Upper lobe of left lung (tissue), 6 donors: ENCODE results near the gene LYPD6. TPM values are rescaled to one million over a fixed set of nuclear protein-coding genes. Genes with fewer than 3 reads are reported as not detected.
"Not testable (repeated sequence)": the region's sequence is repeated elsewhere in the genome, so short reads cannot be mapped to it uniquely, and the experiment has no call there.

ENCODE experiments used
- ATAC-seq, 2 donors: fragments of 200-7000 bp; cut with Tn5 transposase; one replicate each; pipeline ENCODE4 v1.9.1; 2022; ENCODE audit warnings: mild to moderate bottlenecking in 2 of 2, moderate library complexity in 2 of 2; ENCODE audit not compliant: low FRiP score in 2 of 2
- DNase-seq, 2 donors: peaks; one replicate each; pipeline ENCODE4 v3.0.0-alpha.2; 2019 to 2020
- H3K27ac ChIP-seq, 4 donors: fragments of 200-600 bp; sonication (generic); one replicate each; pipeline ENCODE4 v1.5.1; 2016 to 2019
- H3K27me3 ChIP-seq, 4 donors: fragments of 200-600 bp; sonication (generic); one replicate each; pipeline ENCODE4 v1.5.1; 2017 to 2019
- H3K36me3 ChIP-seq, 4 donors: fragments of 200-600 bp; sonication (generic); one replicate each; pipeline ENCODE4 v1.5.1; 2016 to 2019
- H3K4me1 ChIP-seq, 4 donors: fragments of 200-600 bp; sonication (generic); one replicate each; pipeline ENCODE4 v1.5.1; 2018 to 2019
- H3K4me3 ChIP-seq, 4 donors: fragments of 200-600 bp; sonication (generic); one replicate each; pipeline ENCODE4 v1.5.1; 2017 to 2019; ENCODE audit warnings: mild to moderate bottlenecking in 2 of 4, moderate library complexity in 1 of 4
- H3K9me3 ChIP-seq, 4 donors: fragments of 200-600 bp; sonication (generic); one replicate each; pipeline ENCODE4 v1.5.1; 2018 to 2019
- EP300 ChIP-seq, 4 donors: sonication (generic); formaldehyde crosslinking; IDR thresholded peaks; one replicate each; pipeline ENCODE4 v1.5.1; 2017; ENCODE audit warnings: antibody characterized with exemption in 4 of 4, control low read depth in 2 of 4
- POLR2A ChIP-seq, 4 donors: fragments of 450-650 bp; IDR thresholded peaks; one replicate each; pipeline ENCODE4 v1.5.1; 2016 to 2017; ENCODE audit warnings: antibody characterized with exemption in 4 of 4, mild to moderate bottlenecking in 2 of 4
- POLR2AphosphoS5 ChIP-seq, 2 donors: sonication (generic); formaldehyde crosslinking; IDR thresholded peaks; one replicate each; pipeline ENCODE4 v1.5.1; 2017; ENCODE audit warnings: antibody characterized with exemption in 2 of 2
- WGBS, 2 donors: methylation state at CpG; one replicate each; pipeline ENCODE4 v1.1.5; 2017 to 2018; 5-methylcytosine and 5-hydroxymethylcytosine counted together
- total RNA-seq, 6 donors: library from RNA; depleted of rRNA in 4 of 6; stranded (reverse); fragments of >200 nt in 4 of 6; gene quantifications; one replicate each; pipeline versions ENCODE4 v1.1.0 to v1.2.1, GENCODE V29; 2016 to 2021
- TF ChIP-seq, protein P1 (sequence below), 6 experiments: fragments of 450-650 bp in 4 of 6; fragments of 200-600 bp in 2 of 6; sonication (generic) in 2 of 6; IDR thresholded peaks; one replicate each; pipeline ENCODE4 v1.5.1; 2016 to 2019; ENCODE audit warnings: antibody characterized with exemption in 6 of 6
- donor health status: DM: no; HTN: no; CAD: no; lungs with moderate emphysema.
- donor health status: DM: no; HTN: yes; CAD: no; lungs with severe emphysema.

Gene LYPD6
- total RNA-seq, 6 donors from 2014 or later, result 0.09 to 0.89 (median 0.33) TPM; not detected in 1

GRCh38 chr2:149315461-149315860 lies 14.9 kb upstream of the LYPD6 start:
- Histone ChIP-seq H3K27ac (no peak overlapping the region), H3K36me3 (no peaks in the 10 kb centered on the region), H3K4me1 (peaks cover 0 to 6% (median 0%) of the 10 kb centered on the region in 4 donors), H3K27me3 (peaks cover 0 to 3% (median 0%) of the 10 kb centered on the region in 4 donors), H3K9me3 (no peaks in the 10 kb centered on the region), H3K4me3 (no peak overlapping the region)
- ATAC-seq (no peak), DNase-seq (no peak)
- TF ChIP-seq POLR2A (IDR thresholded peaks at IDR 0.05) (no peak), EP300 (IDR thresholded peaks at IDR 0.05) (no peak), POLR2AphosphoS5 (IDR thresholded peaks at IDR 0.05) (no peak)
- TF ChIP-seq, protein P1, sequence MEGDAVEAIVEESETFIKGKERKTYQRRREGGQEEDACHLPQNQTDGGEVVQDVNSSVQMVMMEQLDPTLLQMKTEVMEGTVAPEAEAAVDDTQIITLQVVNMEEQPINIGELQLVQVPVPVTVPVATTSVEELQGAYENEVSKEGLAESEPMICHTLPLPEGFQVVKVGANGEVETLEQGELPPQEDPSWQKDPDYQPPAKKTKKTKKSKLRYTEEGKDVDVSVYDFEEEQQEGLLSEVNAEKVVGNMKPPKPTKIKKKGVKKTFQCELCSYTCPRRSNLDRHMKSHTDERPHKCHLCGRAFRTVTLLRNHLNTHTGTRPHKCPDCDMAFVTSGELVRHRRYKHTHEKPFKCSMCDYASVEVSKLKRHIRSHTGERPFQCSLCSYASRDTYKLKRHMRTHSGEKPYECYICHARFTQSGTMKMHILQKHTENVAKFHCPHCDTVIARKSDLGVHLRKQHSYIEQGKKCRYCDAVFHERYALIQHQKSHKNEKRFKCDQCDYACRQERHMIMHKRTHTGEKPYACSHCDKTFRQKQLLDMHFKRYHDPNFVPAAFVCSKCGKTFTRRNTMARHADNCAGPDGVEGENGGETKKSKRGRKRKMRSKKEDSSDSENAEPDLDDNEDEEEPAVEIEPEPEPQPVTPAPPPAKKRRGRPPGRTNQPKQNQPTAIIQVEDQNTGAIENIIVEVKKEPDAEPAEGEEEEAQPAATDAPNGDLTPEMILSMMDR (IDR thresholded peaks at IDR 0.05), result no peak
- WGBS, 2 donors, result 57 to 79% methylated on average over 3 of the region's 3 CpGs

DNA sequence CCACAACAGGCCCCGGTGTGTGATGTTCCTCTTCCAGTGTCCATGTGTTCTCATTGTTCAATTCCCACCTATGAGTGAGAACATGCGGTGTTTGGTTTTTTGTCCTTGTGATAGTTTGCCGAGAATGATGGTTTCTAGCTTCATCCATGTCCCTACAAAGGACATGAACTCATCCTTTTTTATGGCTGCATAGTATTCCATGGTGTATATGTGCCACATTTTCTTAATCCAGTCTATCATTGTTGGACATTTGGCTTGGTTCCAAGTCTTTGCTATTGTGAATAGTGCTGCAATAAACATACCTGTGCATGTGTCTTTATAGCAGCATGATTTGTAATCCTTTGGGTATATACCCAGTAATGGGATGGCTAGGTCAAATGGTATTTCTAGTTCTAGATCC lies 11.8 kb upstream of the LYPD6 start:
- not testable (repeated sequence) for H3K4me3 ChIP-seq, ATAC-seq, H3K27me3 ChIP-seq, H3K27ac ChIP-seq, DNase-seq, H3K9me3 ChIP-seq, H3K4me1 ChIP-seq, H3K36me3 ChIP-seq
- WGBS, 2 donors, result 90 to 100% methylated on average over 3 of the region's 3 CpGs

- Histone ChIP-seq H3K27ac (no peak overlapping the region), H3K4me1 (no peaks in the 10 kb centered on the region), H3K27me3 (peaks cover 0 to 4% (median 0%) of the 10 kb centered on the region in 4 donors), H3K4me3 (no peak overlapping the region), H3K9me3 (no peaks in the 10 kb centered on the region), H3K36me3 (no peaks in the 10 kb centered on the region)
- 54 to 58% methylated on average over 8 to 22 of the region's 36 CpGs for WGBS, 2 donors
- TF ChIP-seq POLR2AphosphoS5 (IDR thresholded peaks at IDR 0.05) (no peak), EP300 (IDR thresholded peaks at IDR 0.05) (no peak), POLR2A (IDR thresholded peaks at IDR 0.05) (no peak)
- TF ChIP-seq, protein P1 (IDR thresholded peaks at IDR 0.05), result no peak
- peak in 1 of 2 donors; percentile 80 for DNase-seq
- ATAC-seq, result peak in 1 of 2 donors; percentile 19
These were observed 10.0 kb upstream of the LYPD6 start for GRCh38 chr2:149320362-149320761.

DNA sequence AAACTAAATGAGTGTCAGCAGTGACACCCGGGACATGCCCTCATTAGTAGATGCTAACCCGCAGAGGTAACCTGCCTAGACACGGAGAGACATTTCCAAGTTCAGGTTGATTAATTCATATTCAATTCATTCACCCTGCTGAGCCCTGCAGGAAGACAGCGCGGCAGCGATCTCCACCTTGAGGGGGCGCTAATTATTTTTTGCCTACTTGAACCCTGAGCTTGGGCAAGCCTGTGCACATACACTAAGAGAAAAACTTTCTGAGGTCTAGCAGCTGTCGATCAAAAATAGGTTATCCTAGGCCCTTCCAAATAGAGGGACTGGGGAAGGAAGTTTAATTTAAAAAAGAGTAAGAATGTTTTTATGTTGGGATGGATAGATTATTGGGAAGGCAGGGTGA lies 1.3 kb upstream of the LYPD6 start:
- TF ChIP-seq POLR2A (IDR thresholded peaks at IDR 0.05), result no peak
- peak overlapping the region in 1 of 4 donors; percentile 77 for H3K4me3 ChIP-seq
- ATAC-seq, result no peak
- peaks cover 7 to 21% (median 15%) of the 10 kb centered on the region in 4 donors for H3K4me1 ChIP-seq
- DNase-seq, result no peak
- 32 to 41% methylated on average over 8 of the region's 8 CpGs for WGBS, 2 donors
- no peak overlapping the region for H3K27ac ChIP-seq
- H3K36me3 ChIP-seq, result no peaks in the 10 kb centered on the region
- peaks cover 0 to 22% (median 10%) of the 10 kb centered on the region in 4 donors for H3K27me3 ChIP-seq
- H3K9me3 ChIP-seq, result no peaks in the 10 kb centered on the region

- peak; percentile 27 to 54 for ATAC-seq
- H3K4me1 ChIP-seq, result peaks cover 7 to 21% (median 15%) of the 10 kb centered on the region in 4 donors
- peak overlapping the region in 1 of 4 donors; percentile 33 for H3K27ac ChIP-seq
- H3K9me3 ChIP-seq, result no peaks in the 10 kb centered on the region
- peak overlapping the region; percentile 51 to 77 (median 58) for H3K4me3 ChIP-seq
- TF ChIP-seq, protein P1 (IDR thresholded peaks at IDR 0.05), result no peak
- TF ChIP-seq POLR2A (IDR thresholded peaks at IDR 0.05), result no peak
- H3K27me3 ChIP-seq, result peaks cover 0 to 22% (median 10%) of the 10 kb centered on the region in 4 donors
- H3K36me3 ChIP-seq, result no peaks in the 10 kb centered on the region
- peak; percentile 28 to 77 for DNase-seq
- WGBS, 2 donors, result 8 to 13% methylated on average over 26 to 31 of the region's 32 CpGs
These were observed 779 bp upstream of the LYPD6 start for GRCh38 chr2:149329489-149330126.

- H3K36me3 ChIP-seq, result no peaks in the 10 kb centered on the region
- H3K27me3 ChIP-seq, result peaks cover 0 to 22% (median 10%) of the 10 kb centered on the region in 4 donors
- peak overlapping the region; percentile 37 to 77 (median 58) for H3K4me3 ChIP-seq
- no peaks in the 10 kb centered on the region for H3K9me3 ChIP-seq
- ATAC-seq (no peak), DNase-seq (peak in 1 of 2 donors; percentile 68)
- H3K4me1 ChIP-seq, result peaks cover 7 to 21% (median 15%) of the 10 kb centered on the region in 4 donors
- WGBS, 2 donors, result 5 to 14% methylated on average over 4 to 19 of the region's 19 CpGs
- TF ChIP-seq POLR2AphosphoS5 (IDR thresholded peaks at IDR 0.05), result no peak
- no peak for TF ChIP-seq EP300 (IDR thresholded peaks at IDR 0.05)
- TF ChIP-seq, protein P1 (IDR thresholded peaks at IDR 0.05), result no peak
- no peak for TF ChIP-seq POLR2A (IDR thresholded peaks at IDR 0.05)
- no peak overlapping the region for H3K27ac ChIP-seq
These were observed 625 bp downstream of the LYPD6 start for GRCh38 chr2:149331023-149331400.
